OCI-LY1 (cell line): ENCODE measurements around the gene TYR.
"Not testable (repeated sequence)": the region's sequence is repeated elsewhere in the genome, so short reads cannot be mapped to it uniquely, and the experiment has no call there.

Source experiments
- CTCF ChIP-seq: fragments of 200-600 bp; sonication (generic), shearing (Covaris generic); IDR thresholded peaks from 2 replicates; pipeline ENCODE4 v1.5.1; 2017; ENCODE audit warnings: mild to moderate bottlenecking, antibody characterized with exemption, low read length, moderate library complexity, mixed read lengths
- EZH2 ChIP-seq: fragments of 200-600 bp; sonication (generic), shearing (Covaris generic); IDR thresholded peaks from 2 replicates; pipeline ENCODE4 v1.8.0; 2017; ENCODE audit warnings: borderline replicate concordance, mixed run types, mild to moderate bottlenecking, antibody characterized with exemption, low read length, moderate library complexity, mixed read lengths

- TF ChIP-seq CTCF, EZH2: not testable (repeated sequence)
Observed at GRCh38 chr11:89340450-89340849, 162.8 kb downstream of the TYR start.
